GM21447 (cell line): ENCODE results near the gene SLC2A2.

ENCODE experiments used
- ATAC-seq: cut with Tn5 transposase; IDR thresholded peaks from one replicate; pipeline ENCODE4 v1.9.1; 2021; ENCODE audit not compliant: unreplicated experiment

Gene SLC2A2

GRCh38 chr3:171026597-171027293 lies at the start of gene SLC2A2:
TSS of gene SLC2A2 (minus strand) at chr3:171026720. CDS start at chr3:171026670, 50 bp downstream.
- ATAC-seq, result no peak

GRCh38 chr3:171072432-171072831 lies 45.9 kb upstream of the SLC2A2 start:
- no peak for ATAC-seq

GRCh38 chr3:171068658-171069057 lies 42.1 kb upstream of the SLC2A2 start:
- ATAC-seq, result no peak

GRCh38 chr3:171066206-171066605 lies 39.7 kb upstream of the SLC2A2 start:
- ATAC-seq, result no peak

GRCh38 chr3:171065732-171066131 lies 39.2 kb upstream of the SLC2A2 start:
- ATAC-seq, result no peak

GRCh38 chr3:171064461-171064860 lies 37.9 kb upstream of the SLC2A2 start:
- no peak for ATAC-seq

GRCh38 chr3:171061749-171062148 lies 35.2 kb upstream of the SLC2A2 start:
- no peak for ATAC-seq

GRCh38 chr3:171059978-171060377 lies 33.5 kb upstream of the SLC2A2 start:
- ATAC-seq, result no peak

- ATAC-seq, result no peak
Observed at GRCh38 chr3:171058873-171059603, 32.5 kb upstream of the SLC2A2 start.

- ATAC-seq, result no peak
Observed at GRCh38 chr3:171058058-171058457, 31.5 kb upstream of the SLC2A2 start.

- ATAC-seq, result no peak
Observed at GRCh38 chr3:171057072-171057471, 30.6 kb upstream of the SLC2A2 start.

- no peak for ATAC-seq
Observed at GRCh38 chr3:171056528-171056927, 30.0 kb upstream of the SLC2A2 start.

GRCh38 chr3:171055336-171056178 lies 29.0 kb upstream of the SLC2A2 start:
- no peak for ATAC-seq

- no peak for ATAC-seq
Observed at GRCh38 chr3:171054921-171055320, 28.4 kb upstream of the SLC2A2 start.

- ATAC-seq, result no peak
Observed at GRCh38 chr3:171054231-171054630, 27.7 kb upstream of the SLC2A2 start.

- peak; percentile 93 for ATAC-seq
Observed at GRCh38 chr3:171049861-171050444, 23.4 kb upstream of the SLC2A2 start.

- no peak for ATAC-seq
Observed at GRCh38 chr3:171046760-171047159, 20.2 kb upstream of the SLC2A2 start.

GRCh38 chr3:171044835-171045793 lies 18.6 kb upstream of the SLC2A2 start:
- no peak for ATAC-seq

- ATAC-seq, result no peak
Observed at GRCh38 chr3:171044384-171044783, 17.9 kb upstream of the SLC2A2 start.

- no peak for ATAC-seq
Observed at GRCh38 chr3:171039674-171040073, 13.2 kb upstream of the SLC2A2 start.
